HG03039 (cell line): ENCODE results near the gene KIF13A.
"Not testable (repeated sequence)": the region's sequence is repeated elsewhere in the genome, so short reads cannot be mapped to it uniquely, and the experiment has no call there.

ENCODE experiments used
- ATAC-seq: cut with Tn5 transposase; IDR thresholded peaks from one replicate; pipeline ENCODE4 v1.9.1; 2021; ENCODE audit warnings: mild to moderate bottlenecking, moderate library complexity; ENCODE audit not compliant: unreplicated experiment

The KIF13A gene

DNA sequence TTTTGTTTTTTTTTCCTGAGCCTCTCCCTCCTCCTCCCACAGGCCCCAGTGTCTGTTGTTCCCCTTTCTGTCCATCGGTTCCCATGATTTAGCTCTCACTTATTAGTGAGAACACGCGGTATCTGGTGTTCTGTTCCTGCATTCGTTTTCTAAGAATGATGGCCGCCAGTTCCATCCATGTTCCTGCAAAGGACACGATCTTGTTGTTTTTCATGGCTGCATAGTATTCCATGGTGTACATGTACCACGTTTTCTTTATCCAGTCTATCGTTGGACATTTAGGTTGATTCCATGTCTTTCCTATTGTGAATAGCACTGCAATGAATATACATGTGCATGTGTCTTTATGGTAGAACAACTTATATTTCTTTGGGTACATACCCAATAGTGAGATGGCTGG is 175.1 kb downstream of the KIF13A start:
- ATAC-seq, result no peak

DNA sequence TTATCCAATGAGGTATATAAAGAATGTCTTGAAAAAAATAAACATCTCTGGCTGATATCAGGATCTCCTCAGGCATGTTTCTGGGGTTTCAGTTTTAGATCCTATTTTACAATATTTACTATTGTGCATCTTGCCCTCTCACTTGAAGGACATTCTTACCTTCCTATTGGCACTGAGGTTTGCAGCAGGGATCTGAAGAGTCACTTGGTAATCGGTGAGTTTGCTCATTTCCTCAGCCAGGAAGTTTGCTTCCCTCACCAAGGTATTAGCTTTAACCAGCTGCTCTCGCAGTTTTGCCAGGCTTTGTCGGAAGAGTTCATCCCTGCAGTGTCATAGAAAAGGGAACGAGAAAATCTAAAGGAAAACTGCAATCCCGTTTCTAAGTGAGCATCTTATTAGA is 178.8 kb downstream of the KIF13A start:
- ATAC-seq, result no peak

DNA sequence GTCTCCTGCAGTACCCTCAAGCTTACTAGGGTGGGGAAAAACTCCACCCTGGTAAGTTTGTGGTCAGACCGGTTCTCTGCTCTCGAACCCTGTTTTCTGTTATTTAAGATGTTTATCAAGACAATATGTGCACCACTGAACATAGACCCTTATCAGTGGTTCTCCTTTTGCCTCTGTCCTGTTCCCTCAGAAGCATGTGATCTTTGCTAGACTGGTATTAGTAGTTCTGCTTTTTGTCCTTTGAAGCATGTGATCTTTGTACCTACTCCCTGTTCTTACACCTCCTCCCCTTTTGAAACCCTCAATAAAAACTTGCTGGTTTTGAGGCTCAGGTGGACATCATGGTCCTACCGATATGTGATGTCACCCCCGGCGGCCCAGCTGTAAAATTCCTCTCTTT is 180.0 kb downstream of the KIF13A start:
- not testable (repeated sequence) for ATAC-seq

DNA sequence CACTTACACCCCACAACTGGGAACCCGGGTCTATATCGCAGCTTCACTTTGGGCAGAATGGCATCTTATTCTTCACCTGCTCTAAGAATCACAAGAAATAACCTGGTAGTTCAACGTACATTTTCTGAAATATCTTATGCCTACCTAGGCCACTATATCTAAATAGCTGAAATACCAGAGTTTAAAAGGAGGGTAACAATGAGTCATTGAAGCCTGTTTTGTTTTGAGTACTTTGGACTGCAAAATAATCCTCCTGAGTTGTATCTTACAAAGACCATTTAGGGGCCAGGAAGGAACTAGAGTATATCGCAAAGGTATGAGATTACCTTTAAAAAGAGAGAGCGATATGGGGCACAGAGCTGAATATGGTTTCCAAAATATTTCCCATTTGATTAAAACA is 184.0 kb downstream of the KIF13A start:
- ATAC-seq, result no peak

DNA sequence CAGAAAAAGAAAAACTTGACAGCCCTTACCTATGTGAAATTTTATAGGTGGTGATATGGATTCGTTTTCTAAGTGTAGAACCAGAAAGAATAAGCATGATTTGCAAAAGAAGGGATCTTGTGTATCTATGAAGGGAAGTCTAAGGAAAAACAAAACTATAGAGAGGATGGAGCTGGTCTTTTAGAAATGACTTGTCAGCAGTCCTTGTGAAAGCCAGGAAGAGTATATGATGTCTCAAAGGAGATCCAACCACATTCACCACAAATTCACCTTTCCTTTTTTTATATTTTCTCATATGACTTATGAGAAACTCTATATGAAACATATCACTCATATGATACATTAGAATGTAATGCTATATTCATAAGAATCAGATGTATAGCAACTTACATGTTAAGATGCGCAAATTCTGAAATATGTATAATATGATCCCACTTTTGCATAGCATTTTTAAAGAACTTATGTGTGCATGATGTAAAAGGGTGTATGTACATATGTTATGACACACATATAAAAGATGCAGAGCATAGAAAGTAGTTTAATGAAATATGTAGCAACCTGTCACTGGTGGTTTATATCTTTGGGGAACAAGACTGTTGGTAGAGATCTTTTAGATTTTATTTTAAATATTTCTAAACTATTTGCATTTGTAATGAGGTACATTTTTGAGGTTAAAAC is 188.8 kb downstream of the KIF13A start:
- ATAC-seq, result no peak

DNA sequence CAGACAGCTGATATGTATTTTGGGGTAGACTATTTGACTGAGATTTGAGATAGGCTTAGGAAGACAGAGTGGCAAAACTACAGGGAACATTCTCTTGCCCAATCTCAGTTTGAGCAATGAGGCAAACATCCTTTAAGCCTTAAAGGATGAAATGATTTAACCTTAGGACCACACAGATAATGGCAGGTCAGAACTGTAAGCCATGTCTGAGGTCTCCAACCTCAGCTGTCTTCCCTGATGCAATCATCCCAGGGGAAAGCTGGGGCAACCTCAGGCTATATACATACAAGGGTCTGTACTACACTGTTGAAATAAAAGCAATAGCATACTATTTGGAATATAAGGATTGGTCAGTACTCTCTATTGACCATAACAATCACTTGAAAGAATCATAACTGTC is 196.9 kb downstream of the KIF13A start:
- no peak for ATAC-seq

DNA sequence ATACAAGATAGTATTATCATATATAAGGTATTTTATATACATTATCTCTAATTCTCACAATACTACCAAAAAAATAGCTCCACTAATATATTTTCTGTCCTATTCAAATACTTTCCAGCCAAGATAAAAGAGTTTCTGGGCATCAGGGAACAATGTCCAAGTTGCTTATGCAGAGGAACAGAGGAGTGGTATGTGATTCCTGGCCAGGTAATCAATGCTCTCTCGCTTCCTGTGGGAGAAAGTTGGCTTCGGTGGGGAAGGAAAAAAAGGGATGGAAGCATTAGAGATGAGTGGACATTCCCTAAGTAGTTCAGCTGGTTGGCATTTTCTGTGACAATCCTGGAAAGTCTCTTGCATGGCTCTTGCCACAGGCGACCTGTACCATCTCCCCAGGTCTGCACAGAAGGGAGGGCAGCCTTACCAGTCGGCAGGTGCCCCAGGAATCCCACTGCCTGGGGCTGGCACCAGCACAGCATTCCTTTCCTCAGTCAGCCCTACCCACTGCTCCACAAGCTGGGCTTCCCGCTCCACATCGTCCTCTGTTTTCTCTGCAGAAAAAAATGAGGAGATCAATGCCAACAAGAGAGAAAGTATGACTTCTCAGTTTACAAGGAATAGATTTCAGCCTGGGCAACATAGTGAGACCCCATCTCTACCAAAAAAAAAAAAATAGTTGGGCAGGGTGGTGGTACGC is 202.2 kb downstream of the KIF13A start:
- ATAC-seq, result no peak

DNA sequence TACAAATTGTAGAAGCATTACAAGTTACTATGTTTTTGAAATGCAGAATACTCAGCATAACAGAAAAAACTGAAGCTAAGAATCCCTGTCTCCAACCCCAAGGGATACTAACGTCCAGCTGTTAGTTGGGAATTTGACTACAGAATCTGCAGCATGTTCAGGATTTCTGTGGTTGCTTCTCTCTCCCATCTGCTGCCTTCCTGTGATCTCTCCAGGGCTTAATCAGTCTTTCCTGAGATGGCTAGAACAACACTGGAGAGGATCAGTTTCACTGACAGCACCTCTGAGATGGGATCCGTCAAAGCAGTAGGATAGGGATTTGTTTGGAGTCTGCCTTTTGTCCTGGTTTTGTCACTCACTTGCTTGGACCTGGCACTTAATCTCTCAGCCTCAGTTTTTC is 207.4 kb downstream of the KIF13A start:
- ATAC-seq, result no peak

DNA sequence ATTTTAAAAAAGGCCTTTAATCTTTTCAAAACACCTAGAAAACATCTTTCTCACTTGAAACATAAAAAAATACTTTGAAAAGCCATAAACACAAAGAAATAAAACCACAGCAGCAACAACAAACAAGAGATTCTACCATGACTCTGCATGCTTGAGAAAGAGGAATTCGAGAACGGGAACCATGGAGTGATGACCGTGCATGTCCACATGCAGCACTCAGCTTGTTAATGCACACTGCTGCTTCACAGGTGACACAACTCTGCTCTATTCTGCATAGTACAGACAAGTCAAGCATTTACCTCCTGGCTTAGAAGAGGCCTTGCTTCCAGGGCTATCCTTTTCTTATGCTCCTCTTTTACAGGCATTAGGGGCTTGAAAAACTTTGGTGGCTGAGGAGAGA is 215.8 kb downstream of the KIF13A start:
- ATAC-seq, result no peak

DNA sequence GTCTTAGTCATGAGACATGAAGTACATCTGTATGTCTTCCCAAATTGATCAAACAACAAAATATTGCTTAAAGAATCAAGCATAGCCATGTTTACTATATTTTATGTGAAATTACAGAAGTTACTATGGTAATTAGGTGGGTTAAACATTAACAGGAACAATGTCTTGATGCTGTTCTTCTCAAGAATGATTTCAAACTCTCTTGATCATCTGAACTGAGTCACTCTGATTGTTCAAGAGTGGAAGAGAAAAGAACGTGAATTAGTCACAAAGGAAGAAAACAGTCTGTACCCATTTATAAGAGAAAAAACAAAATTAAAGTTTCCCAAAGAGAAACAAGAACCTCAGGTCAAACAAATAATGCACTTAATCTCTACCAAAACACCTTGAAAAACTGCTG is 218.6 kb downstream of the KIF13A start:
- no peak for ATAC-seq

DNA sequence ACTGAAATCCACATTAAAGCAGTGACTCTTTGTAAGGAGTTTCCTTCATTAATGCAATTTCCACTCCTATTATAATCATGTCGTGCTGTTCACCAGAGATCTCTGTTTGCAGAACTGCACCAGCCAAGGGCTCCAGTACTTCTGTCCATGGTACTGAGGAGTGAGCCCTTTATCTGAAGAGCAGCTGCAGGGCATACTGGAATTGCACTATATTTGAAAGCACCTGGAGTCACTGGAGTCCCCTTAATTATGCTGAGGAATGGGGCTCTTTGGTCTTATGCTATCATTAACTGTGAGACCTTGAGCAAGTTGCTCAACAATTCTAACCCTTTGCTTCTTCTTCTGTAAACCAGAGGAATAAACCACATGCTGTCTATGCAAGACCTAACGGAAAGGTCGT is 219.0 kb downstream of the KIF13A start:
- ATAC-seq, result no peak

DNA sequence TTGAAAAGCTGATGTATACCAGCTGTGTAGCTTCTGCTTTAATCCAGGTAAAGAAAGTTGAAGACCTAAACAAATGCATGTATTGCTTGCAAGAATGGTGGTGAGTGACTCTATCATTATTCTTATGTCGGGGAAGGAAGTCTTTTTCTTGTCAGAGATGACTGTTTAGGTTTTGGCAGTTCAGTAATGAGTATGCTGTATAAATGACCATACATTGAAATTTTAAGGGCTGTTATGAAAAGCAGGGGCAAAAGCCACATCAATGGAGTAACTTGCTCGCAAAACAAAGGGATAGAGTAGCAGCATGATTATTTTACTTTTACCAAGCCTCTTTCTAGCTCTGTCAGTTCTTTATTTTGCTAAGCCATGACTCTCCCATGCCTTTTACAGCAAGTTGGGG is 224.8 kb downstream of the KIF13A start:
- no peak for ATAC-seq

DNA sequence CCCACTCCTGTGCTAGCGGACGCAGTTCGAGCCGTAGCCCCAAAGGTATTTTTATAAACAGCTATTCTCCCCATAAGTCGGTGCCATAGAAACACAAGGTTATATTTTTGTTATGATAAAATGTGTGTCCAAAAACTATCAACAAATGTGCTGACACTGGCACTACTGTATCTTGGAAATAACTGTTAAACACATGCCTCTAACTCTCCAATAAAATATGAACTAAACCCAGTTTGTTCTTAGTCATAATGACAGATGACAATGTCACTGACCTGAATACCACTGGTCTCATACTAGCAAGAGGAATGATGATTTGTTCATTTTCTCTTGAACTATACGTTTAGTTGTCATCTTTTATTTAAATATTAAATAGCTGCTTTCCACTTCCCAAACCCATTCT is 229.3 kb downstream of the KIF13A start:
- ATAC-seq, result no peak

DNA sequence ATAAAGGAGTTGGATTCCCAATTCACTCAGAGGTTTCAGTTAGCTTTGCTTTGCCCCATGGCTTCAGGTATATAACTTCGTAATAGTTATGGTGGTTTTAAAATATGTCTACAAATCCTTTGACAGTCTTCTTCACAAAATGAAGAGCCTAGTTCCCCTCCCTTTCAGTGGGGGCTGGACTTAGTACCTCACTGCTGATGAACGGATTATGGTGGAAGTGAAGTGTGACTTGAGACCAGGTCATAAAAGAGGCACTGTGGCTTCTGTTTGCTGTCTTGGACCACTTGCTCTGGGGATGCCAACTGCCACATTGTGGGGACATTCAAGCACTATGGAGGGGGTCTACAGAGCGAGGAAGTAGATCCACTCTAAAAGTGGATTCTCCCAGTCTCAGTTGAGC is 233.2 kb downstream of the KIF13A start:
- ATAC-seq, result no peak

DNA sequence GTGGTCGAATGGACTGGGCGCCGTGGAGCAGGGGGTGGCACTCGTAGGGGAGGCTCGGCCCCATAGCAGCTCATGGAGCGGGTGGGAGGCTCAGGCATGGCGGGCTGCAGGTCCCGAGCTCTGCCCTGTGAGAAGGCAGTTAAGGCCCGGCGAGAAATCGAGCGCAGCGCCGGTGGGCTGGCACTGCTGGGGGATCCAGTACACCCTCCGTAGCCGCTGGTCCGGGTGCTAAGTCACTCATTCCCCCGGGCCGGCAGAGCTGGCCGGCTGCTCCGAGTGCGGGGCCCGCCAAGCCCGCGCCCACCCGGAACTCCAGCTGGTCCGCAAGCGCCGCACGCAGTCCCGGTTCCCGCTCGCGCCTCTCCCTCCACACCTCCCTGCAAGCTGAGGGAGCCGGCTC is 242.1 kb downstream of the KIF13A start:
- ATAC-seq, result not testable (repeated sequence)

DNA sequence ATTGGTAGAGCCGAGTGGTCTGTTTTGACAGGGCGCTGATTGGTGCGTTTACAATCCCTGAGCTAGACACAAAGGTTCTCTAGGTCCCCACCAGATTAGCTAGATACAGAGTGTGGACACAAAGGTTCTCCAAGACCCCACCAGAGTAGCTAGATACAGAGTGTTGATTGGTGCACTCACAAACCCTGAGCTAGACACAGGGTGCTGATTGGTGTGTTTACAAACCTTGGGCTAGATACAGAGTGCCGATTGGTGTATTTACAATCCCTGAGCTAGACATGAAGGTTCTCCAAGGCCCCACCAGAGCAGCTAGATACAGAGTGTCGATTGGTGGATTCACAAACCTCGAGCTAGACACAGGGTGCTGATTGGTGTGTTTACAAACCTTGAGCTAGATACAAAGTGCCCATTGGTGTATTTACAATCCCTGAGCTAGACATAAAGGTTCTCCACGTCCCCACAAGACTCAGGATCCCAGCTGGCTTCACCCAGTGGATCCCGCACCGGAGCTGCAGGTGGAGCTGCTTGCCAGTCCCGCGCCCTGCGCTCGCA is 242.6 kb downstream of the KIF13A start:
- not testable (repeated sequence) for ATAC-seq

DNA sequence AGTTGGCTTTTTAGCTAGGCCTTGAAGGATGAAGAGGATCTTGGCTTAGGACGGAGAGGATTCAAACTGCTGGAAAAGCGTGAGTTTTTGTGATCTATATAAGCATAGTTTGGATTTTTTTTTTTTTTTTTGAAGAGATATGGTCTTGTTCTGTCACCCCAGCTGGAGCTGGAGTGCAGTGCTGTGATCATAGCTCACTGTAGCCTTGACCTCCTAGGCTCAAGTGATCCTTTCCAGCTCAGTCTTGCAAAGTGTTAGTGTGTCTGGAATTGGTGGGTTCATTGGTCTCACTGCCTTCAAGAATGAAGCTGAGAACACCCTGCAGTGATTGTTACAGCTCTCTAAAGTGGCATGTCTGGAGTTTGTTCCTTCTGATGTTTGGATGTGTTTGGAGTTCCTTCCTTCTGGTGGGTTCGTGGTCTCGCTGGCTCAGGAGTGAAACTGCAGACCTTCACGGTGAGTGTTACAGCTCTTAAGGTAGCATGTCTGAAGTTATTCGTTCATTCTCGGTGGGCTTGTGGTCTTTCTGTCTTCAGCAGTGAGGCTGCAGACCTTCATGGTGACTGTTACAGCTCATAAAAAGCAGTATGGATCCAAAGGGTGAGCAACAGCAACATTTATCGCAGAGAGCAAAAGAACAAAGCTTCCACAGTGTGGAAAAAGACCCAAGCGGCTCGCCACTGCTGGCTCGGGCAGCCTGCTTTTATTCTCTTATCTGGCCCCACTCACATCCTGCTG is 243.2 kb downstream of the KIF13A start:
- ATAC-seq, result no peak

DNA sequence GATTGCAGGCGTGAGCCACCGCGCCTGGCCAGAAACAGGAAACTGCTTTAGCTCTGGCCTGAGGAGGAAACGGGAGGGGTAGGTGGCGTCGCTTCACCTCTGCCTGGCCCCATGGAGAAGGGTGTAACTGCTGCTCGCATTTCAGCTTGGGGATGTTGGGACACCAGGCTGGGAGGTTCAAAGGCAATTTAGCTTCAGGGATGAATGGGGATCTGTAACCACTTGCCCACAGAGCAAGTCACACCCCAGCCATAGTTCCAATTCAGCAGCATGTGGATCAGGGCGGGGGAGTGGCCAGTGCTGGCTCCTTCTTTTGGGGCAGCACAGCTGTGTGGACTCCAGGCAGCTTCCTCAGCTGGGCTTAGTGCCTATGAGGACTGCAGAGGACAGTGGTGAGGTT is 245.9 kb downstream of the KIF13A start:
- ATAC-seq, result no peak

DNA sequence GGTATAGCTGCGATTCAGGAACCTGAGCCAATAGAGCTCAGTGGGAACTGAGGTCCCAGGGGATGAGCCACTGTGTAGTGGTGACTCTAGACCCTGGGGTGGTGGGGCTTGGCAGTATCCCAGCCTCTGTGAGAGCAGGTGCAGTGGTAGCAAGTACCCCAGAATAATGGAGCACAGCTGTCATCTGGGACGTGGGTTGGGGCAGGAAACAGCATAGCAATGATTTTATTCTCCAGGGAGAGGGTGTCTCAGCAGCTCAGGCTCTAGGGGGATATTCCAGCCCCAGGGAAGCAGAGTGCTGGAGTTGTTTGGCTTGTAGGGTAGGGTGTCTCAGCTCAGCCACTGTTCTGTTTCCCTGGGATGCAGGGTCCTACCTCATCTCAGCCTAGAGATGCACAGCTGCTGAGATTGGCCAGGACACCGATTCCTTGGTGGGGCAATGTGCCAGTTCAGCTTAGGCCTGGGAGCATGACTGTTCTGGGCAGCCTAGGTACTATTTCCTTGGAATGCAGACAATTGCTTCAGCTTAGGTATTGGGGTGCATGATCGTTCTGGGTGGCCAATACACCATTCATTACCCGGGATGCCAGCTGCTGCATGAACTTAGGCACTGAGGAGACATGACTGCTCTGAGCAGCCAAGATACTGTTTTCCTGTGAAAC is 246.7 kb downstream of the KIF13A start:
- ATAC-seq, result no peak

DNA sequence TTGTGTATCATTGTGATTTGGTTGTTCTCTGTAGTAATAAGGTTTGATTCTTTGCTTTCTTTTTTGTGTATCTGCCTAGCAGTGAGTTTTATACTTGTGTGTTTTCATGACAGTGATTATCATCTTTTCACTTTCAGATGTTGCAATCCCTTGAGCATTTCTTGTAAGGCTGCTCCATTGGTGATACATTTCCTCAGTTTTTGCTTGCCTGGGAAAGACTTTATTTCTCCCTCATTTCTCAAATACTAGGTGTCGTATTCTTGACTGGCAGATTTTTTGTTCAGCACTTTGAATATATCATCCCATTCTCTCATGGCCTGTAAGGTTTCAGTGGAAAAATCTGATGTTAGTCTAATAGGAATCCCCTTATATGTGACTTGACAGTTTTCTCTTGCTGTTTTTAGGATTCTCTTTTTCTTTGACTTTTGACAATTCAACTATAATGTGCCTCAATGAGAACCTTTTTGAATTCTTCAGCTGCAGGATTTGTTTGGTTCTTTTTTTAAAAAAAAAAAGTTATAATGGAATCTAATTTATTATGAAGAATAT is 249.7 kb downstream of the KIF13A start:
- ATAC-seq, result no peak

DNA sequence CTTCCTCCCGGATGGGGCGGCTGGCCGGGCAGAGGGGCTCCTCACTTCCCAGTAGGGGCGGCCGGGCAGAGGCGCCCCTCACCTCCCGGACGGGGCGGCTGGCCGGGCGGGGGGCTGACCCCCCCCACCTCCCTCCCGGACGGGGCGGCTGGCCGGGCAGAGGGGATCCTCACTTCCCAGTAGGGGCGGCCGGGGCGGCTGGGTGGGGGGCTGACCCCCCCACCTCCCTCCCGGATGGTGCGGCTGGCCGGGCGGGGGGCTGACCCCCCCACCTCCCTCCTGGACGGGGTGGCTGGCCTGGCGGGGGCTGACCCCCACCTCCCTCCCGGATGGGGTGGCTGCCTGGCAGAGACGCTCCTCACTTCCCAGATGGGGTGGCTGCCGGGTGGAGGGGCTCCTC is 252.1 kb downstream of the KIF13A start:
- ATAC-seq, result not testable (repeated sequence)
